Spleen (tissue), 13 donors: ENCODE results near the gene RGS6. TPM values are rescaled to one million over a fixed set of nuclear protein-coding genes. Genes with fewer than 3 reads are reported as not detected.
"Not testable (repeated sequence)": the region's sequence is repeated elsewhere in the genome, so short reads cannot be mapped to it uniquely, and the experiment has no call there.

Experiments
- DNase-seq: peaks from one replicate; pipeline ENCODE4 v3.0.0-alpha.2; 2020
- H3K27ac ChIP-seq, 8 donors: fragments of 200-600 bp; sonication (generic) in 7 of 8; 1 replicate in 4 of 8; 2 replicates in 4 of 8; pipeline versions ENCODE4 v1.5.0 to v1.8.0; 2016 to 2021; ENCODE audit warnings: inconsistent platforms in 4 of 8, mild to moderate bottlenecking in 4 of 8, moderate library complexity in 1 of 8
- H3K27me3 ChIP-seq, 7 donors: fragments of 200-600 bp; sonication (generic) in 6 of 7; replicated peaks in 1 of 7; 1 replicate in 4 of 7; 2 replicates in 3 of 7; pipeline versions ENCODE4 v1.5.0 to v1.8.0; 2016 to 2021; ENCODE audit warnings: inconsistent platforms in 3 of 7, mild to moderate bottlenecking in 1 of 7
- H3K36me3 ChIP-seq, 6 donors: fragments of 200-600 bp; sonication (generic) in 5 of 6; 1 replicate in 4 of 6; 2 replicates in 2 of 6; pipeline versions ENCODE4 v1.5.0 to v1.8.0; 2016 to 2021; ENCODE audit warnings: inconsistent platforms in 2 of 6
- H3K4me1 ChIP-seq, 6 donors: fragments of 200-600 bp; sonication (generic) in 5 of 6; 1 replicate in 3 of 6; 2 replicates in 3 of 6; pipeline versions ENCODE4 v1.5.0 to v1.8.0; 2016 to 2021; ENCODE audit warnings: inconsistent platforms in 3 of 6
- H3K4me3 ChIP-seq, 8 donors: fragments of 200-600 bp; sonication (generic) in 7 of 8; 1 replicate in 4 of 8; 2 replicates in 4 of 8; pipeline versions ENCODE4 v1.5.0 to v1.8.0; 2016 to 2021; ENCODE audit warnings: inconsistent platforms in 4 of 8, mild to moderate bottlenecking in 4 of 8, moderate library complexity in 2 of 8
- H3K9me3 ChIP-seq, 8 donors: fragments of 200-600 bp; sonication (generic) in 7 of 8; 1 replicate in 4 of 8; 2 replicates in 4 of 8; pipeline versions ENCODE4 v1.5.0 to v1.8.0; 2016 to 2021; ENCODE audit warnings: inconsistent platforms in 4 of 8
- CTCF ChIP-seq, 11 experiments: fragments of 200-600 bp in 7 of 11; fragments of 450-650 bp in 4 of 11; sonication (generic) in 4 of 11; IDR thresholded peaks in 8 of 11; conservative IDR thresholded peaks in 3 of 11; 1 replicate in 7 of 11; 2 replicates in 4 of 11; pipeline versions ENCODE4 v1.4.0 to v1.8.0; 2016 to 2021; ENCODE audit warnings: antibody characterized with exemption in 11 of 11, inconsistent platforms in 4 of 11, mild to moderate bottlenecking in 1 of 11
- POLR2A ChIP-seq, 3 donors: fragments of 450-650 bp; IDR thresholded peaks; one replicate each; pipeline ENCODE4 v1.5.1; 2017; ENCODE audit warnings: antibody characterized with exemption in 3 of 3, mild to moderate bottlenecking in 1 of 3
- POLR2AphosphoS5 ChIP-seq, 3 donors: sonication (generic); formaldehyde crosslinking; IDR thresholded peaks; one replicate each; pipeline ENCODE4 v1.5.1; 2017; ENCODE audit warnings: antibody characterized with exemption in 3 of 3
- WGBS, 5 donors: extraction: QIAGEN DNeasy Blood & Tissue Kit in 3 of 5; methylation state at CpG; one replicate each; pipeline versions ENCODE4 v1.1.5 to v1.1.7; 2013 to 2018; 5-methylcytosine and 5-hydroxymethylcytosine counted together
- intact Hi-C: fragments of 100-400 bp; cut with DNase I; formaldehyde crosslinking; loops from one replicate; pipeline ENCODE4 v1.15.0; 2023; ENCODE audit warnings: low total_unique reads
- long read RNA-seq, 2 donors: transcript quantifications; one replicate each; lab custom pipeline, GENCODE V29; 2026
- polyA plus RNA-seq, 3 donors: library from polyadenylated mRNA; stranded (reverse); fragments of 200-250 nt; gene quantifications; one replicate each; pipeline ENCODE4 v1.2.1, GENCODE V29; 2013
- total RNA-seq, 7 donors: library from RNA; depleted of rRNA in 3 of 7; stranded (reverse); fragments of >200 nt in 3 of 7; fragmentation: NEBNext Ultra II Directional in 4 of 7; extraction: Animal tissue kit (Norgen Biotek cat#: 25700) in 4 of 7; gene quantifications; one replicate each; pipeline versions ENCODE4 v1.1.0 to v1.2.1, GENCODE V29; 2016 to 2021
- donor health status: healthy with polysubstance abuse.
- donor health status: DM: no; HTN: no; CAD: no; lungs with moderate emphysema.
- donor health status: DM: no; HTN: no; CAD: no.
- donor health status: Bipolar disorder and iron deficiency.
- donor health status: healthy.
- donor health status: DM: no; HTN: no; CAD: no.
- donor health status: DM: yes; HTN: yes; CAD: no.

Gene RGS6
- total RNA-seq (1 to 10 TPM; 1.7 to 8.1 (median 2.9) TPM), polyA plus RNA-seq (under 1 TPM; 0.20 to 0.51 (median 0.23) TPM)
- long read RNA-seq, donor 1: 0 reads
- long read RNA-seq, donor 2: 0 reads

- no peak for DNase-seq
- Histone ChIP-seq H3K27ac (no peak within 1 kb of the TSS), H3K4me1 (peaks cover 7 to 27% (median 14%) of the 10 kb centered on the region in 6 donors), H3K27me3 (peaks cover 3 to 69% (median 35%) of the 10 kb centered on the region in 7 donors), H3K36me3 (no peaks in the 10 kb centered on the region), H3K4me3 (peak within 1 kb of the TSS; percentile 18 to 69 (median 40)), H3K9me3 (no peaks in the 10 kb centered on the region)
- intact Hi-C loops: no loop called here
- peak in 1 of 11 experiments; percentile 18 for TF ChIP-seq CTCF (IDR thresholded peaks at IDR 0.05 in 8 of 11, conservative IDR thresholded peaks at IDR 0.05 in 3 of 11)
- no peak for TF ChIP-seq POLR2A (IDR thresholded peaks at IDR 0.05)
- 0 to 1% (median 1%) methylated on average over 17 to 92 of the region's 92 CpGs for WGBS, 5 donors
Observed at GRCh38 chr14:71932229-71932981, at the start of gene RGS6. RGS6 (plus strand) TSS chr14:71932429.

DNA sequence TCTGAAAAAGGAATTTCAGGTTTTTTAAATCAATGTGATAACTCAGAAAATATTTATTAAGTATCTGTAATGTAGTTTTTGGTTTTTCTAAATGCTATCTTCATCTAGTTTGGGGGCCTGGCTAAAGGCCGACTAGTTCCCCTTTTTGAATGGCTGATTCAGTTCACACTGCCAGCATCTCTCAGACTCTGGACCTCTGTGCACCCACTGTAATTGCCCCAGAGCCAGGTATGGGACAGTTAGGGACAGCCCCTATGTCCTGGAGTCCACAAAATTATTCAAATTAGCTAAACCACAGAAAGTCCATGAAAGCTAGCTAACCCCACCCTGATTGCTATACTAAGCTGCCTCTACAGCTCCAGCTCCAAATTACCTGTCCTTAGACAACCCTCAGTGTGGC, 49.1 kb upstream of the RGS6 start:
- Histone ChIP-seq H3K4me3 (no peak overlapping the region), H3K36me3 (no peaks in the 10 kb centered on the region), H3K4me1 (no peaks in the 10 kb centered on the region), H3K27me3 (peaks cover 0 to 13% (median 0%) of the 10 kb centered on the region in 7 donors), H3K9me3 (peaks cover 0 to 45% (median 30%) of the 10 kb centered on the region in 8 donors), H3K27ac (no peak overlapping the region)
- 39 to 68% (median 57%) methylated on average over 1 of the region's 1 CpG for WGBS, 5 donors
- DNase-seq: no peak
- intact Hi-C loops: no loop called here
- TF ChIP-seq CTCF (IDR thresholded peaks at IDR 0.05 in 8 of 11, conservative IDR thresholded peaks at IDR 0.05 in 3 of 11) (no peak), POLR2AphosphoS5 (IDR thresholded peaks at IDR 0.05) (no peak), POLR2A (IDR thresholded peaks at IDR 0.05) (no peak)

GRCh38 chr14:71885301-71885700, 46.9 kb upstream of the RGS6 start:
- H3K27ac ChIP-seq: no peak overlapping the region
- intact Hi-C loops: no loop called here
- no peak for TF ChIP-seq CTCF (IDR thresholded peaks at IDR 0.05 in 8 of 11, conservative IDR thresholded peaks at IDR 0.05 in 3 of 11)
- no peak for TF ChIP-seq POLR2AphosphoS5 (IDR thresholded peaks at IDR 0.05)
- TF ChIP-seq POLR2A (IDR thresholded peaks at IDR 0.05): no peak
- WGBS, 5 donors: 66 to 84% (median 72%) methylated on average over 3 of the region's 3 CpGs
- H3K4me3 ChIP-seq: no peak overlapping the region
- peaks cover 0 to 5% (median 0%) of the 10 kb centered on the region in 7 donors for H3K27me3 ChIP-seq
- H3K4me1 ChIP-seq: no peaks in the 10 kb centered on the region
- DNase-seq: no peak
- H3K36me3 ChIP-seq: no peaks in the 10 kb centered on the region
- peaks cover 0 to 31% (median 21%) of the 10 kb centered on the region in 8 donors for H3K9me3 ChIP-seq

- intact Hi-C loops, H3K4me3 ChIP-seq, H3K36me3 ChIP-seq, H3K4me1 ChIP-seq, H3K27ac ChIP-seq, DNase-seq, H3K27me3 ChIP-seq: not testable (repeated sequence)
- peaks cover 0 to 27% (median 18%) of the 10 kb centered on the region in 8 donors for H3K9me3 ChIP-seq
- WGBS, 5 donors: 83 to 96% (median 91%) methylated on average over 9 of the region's 9 CpGs
Observed at GRCh38 chr14:71887802-71888201, 44.4 kb upstream of the RGS6 start.
